ENCODE results near the gene CBLIF. TPM values are rescaled to one million over a fixed set of nuclear protein-coding genes. Genes with fewer than 3 reads are reported as not detected.

CBLIF gene
- total RNA-seq, 1 donor from 2014 or later = not detected

- Mint-ChIP-seq H3K27me3 (ENCODE audit: low read depth) (peaks cover 3% of the 10 kb centered on the region), H3K4me1 (ENCODE audit: low read depth) (no peaks in the 10 kb centered on the region), H3K27ac (ENCODE audit: unreplicated experiment) (no peak overlapping the region), H3K9me3 (ENCODE audit: low read depth) (no peaks in the 10 kb centered on the region), H3K4me3 (ENCODE audit: unreplicated experiment) (no peak overlapping the region), H3K36me3 (ENCODE audit: low read depth) (no peaks in the 10 kb centered on the region)
- DNase-seq (ENCODE audit: low spot score) = no peak
- TF ChIP-seq CTCF (IDR thresholded peaks at IDR 0.05) = no peak
Observed at GRCh38 chr11:59847626-59848025, 2.3 kb upstream of the CBLIF start.

- no peak for DNase-seq (ENCODE audit: low spot score)
- Mint-ChIP-seq H3K27me3 (ENCODE audit: low read depth) (peaks cover 7% of the 10 kb centered on the region), H3K4me1 (ENCODE audit: low read depth) (no peaks in the 10 kb centered on the region), H3K9me3 (ENCODE audit: low read depth) (no peaks in the 10 kb centered on the region), H3K27ac (ENCODE audit: unreplicated experiment) (no peak overlapping the region), H3K36me3 (ENCODE audit: low read depth) (no peaks in the 10 kb centered on the region), H3K4me3 (ENCODE audit: unreplicated experiment) (no peak overlapping the region)
- no peak for TF ChIP-seq CTCF (IDR thresholded peaks at IDR 0.05)
Observed at GRCh38 chr11:59846556-59846955, 1.3 kb upstream of the CBLIF start.

- Mint-ChIP-seq H3K9me3 (ENCODE audit: low read depth) (no peaks in the 10 kb centered on the region), H3K36me3 (ENCODE audit: low read depth) (no peaks in the 10 kb centered on the region), H3K27me3 (ENCODE audit: low read depth) (peaks cover 10% of the 10 kb centered on the region), H3K4me1 (ENCODE audit: low read depth) (no peaks in the 10 kb centered on the region), H3K27ac (ENCODE audit: unreplicated experiment) (no peak overlapping the region), H3K4me3 (ENCODE audit: unreplicated experiment) (no peak overlapping the region)
- no peak for DNase-seq (ENCODE audit: low spot score)
- no peak for TF ChIP-seq CTCF (IDR thresholded peaks at IDR 0.05)
Observed at GRCh38 chr11:59842316-59842715, 3.0 kb downstream of the CBLIF start.

- Mint-ChIP-seq H3K36me3 (ENCODE audit: low read depth) (no peaks in the 10 kb centered on the region), H3K4me1 (ENCODE audit: low read depth) (no peaks in the 10 kb centered on the region), H3K27ac (ENCODE audit: unreplicated experiment) (no peak overlapping the region), H3K27me3 (ENCODE audit: low read depth) (peaks cover 15% of the 10 kb centered on the region), H3K9me3 (ENCODE audit: low read depth) (no peaks in the 10 kb centered on the region), H3K4me3 (ENCODE audit: unreplicated experiment) (no peak overlapping the region)
- DNase-seq (ENCODE audit: low spot score) = no peak
- no peak for TF ChIP-seq CTCF (IDR thresholded peaks at IDR 0.05)
Observed at GRCh38 chr11:59841514-59841913, 3.8 kb downstream of the CBLIF start.

- Mint-ChIP-seq H3K27ac (ENCODE audit: unreplicated experiment) (no peak overlapping the region), H3K27me3 (ENCODE audit: low read depth) (peaks cover 15% of the 10 kb centered on the region), H3K4me3 (ENCODE audit: unreplicated experiment) (no peak overlapping the region), H3K9me3 (ENCODE audit: low read depth) (no peaks in the 10 kb centered on the region), H3K36me3 (ENCODE audit: low read depth) (no peaks in the 10 kb centered on the region), H3K4me1 (ENCODE audit: low read depth) (no peaks in the 10 kb centered on the region)
- DNase-seq (ENCODE audit: low spot score) = no peak
- no peak for TF ChIP-seq CTCF (IDR thresholded peaks at IDR 0.05)
Observed at GRCh38 chr11:59839615-59840014, 5.7 kb downstream of the CBLIF start.
